CD1c-positive myeloid dendritic cell (primary cell): ENCODE measurements around the gene PLCG1.
"Not testable (repeated sequence)": the region's sequence is repeated elsewhere in the genome, so short reads cannot be mapped to it uniquely, and the experiment has no call there.

Experiments used
- DNase-seq: peaks from one replicate; pipeline ENCODE4 v3.0.0-alpha.2; 2016; ENCODE audit errors: extremely low spot score

PLCG1 gene

GRCh38 chr20:41124451-41125094, 12.8 kb upstream of the PLCG1 start:
- DNase-seq = no peak

- no peak for DNase-seq
These were observed 11.5 kb upstream of the PLCG1 start for GRCh38 chr20:41125530-41126457.

GRCh38 chr20:41126719-41127118, 10.6 kb upstream of the PLCG1 start:
- no peak for DNase-seq

GRCh38 chr20:41128317-41128716, 9.0 kb upstream of the PLCG1 start:
- not testable (repeated sequence) for DNase-seq

- DNase-seq = no peak
These were observed 5.6 kb upstream of the PLCG1 start for GRCh38 chr20:41131594-41132387.

- DNase-seq = not testable (repeated sequence)
These were observed 5.0 kb upstream of the PLCG1 start for GRCh38 chr20:41132388-41132775.

GRCh38 chr20:41133709-41134361, 3.5 kb upstream of the PLCG1 start:
- DNase-seq = peak; percentile 57

GRCh38 chr20:41134362-41135186, 2.8 kb upstream of the PLCG1 start:
- no peak for DNase-seq

- peak; percentile 41 for DNase-seq
These were observed 2.0 kb upstream of the PLCG1 start for GRCh38 chr20:41135187-41135887.

- no peak for DNase-seq
These were observed 1.3 kb upstream of the PLCG1 start for GRCh38 chr20:41135888-41136679.

- DNase-seq = peak; percentile 18
These were observed 501 bp downstream of the PLCG1 start for GRCh38 chr20:41137614-41138474.

GRCh38 chr20:41138475-41139226, 1.3 kb downstream of the PLCG1 start:
- DNase-seq = no peak

GRCh38 chr20:41139227-41140093, 2.1 kb downstream of the PLCG1 start:
- DNase-seq = no peak

- no peak for DNase-seq
These were observed 3.1 kb downstream of the PLCG1 start for GRCh38 chr20:41140226-41141133.

- no peak for DNase-seq
These were observed 3.9 kb downstream of the PLCG1 start for GRCh38 chr20:41141153-41141815.
